Islet precursor cell (in vitro differentiated cells): ENCODE data around the gene GJC3.
"Not testable (repeated sequence)": the region's sequence is repeated elsewhere in the genome, so short reads cannot be mapped to it uniquely, and the experiment has no call there.

ENCODE experiments used
- DNase-seq: peaks from one replicate; pipeline ENCODE4 v3.0.0-alpha.2; 2018

The GJC3 gene, protein sequence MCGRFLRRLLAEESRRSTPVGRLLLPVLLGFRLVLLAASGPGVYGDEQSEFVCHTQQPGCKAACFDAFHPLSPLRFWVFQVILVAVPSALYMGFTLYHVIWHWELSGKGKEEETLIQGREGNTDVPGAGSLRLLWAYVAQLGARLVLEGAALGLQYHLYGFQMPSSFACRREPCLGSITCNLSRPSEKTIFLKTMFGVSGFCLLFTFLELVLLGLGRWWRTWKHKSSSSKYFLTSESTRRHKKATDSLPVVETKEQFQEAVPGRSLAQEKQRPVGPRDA

DNA sequence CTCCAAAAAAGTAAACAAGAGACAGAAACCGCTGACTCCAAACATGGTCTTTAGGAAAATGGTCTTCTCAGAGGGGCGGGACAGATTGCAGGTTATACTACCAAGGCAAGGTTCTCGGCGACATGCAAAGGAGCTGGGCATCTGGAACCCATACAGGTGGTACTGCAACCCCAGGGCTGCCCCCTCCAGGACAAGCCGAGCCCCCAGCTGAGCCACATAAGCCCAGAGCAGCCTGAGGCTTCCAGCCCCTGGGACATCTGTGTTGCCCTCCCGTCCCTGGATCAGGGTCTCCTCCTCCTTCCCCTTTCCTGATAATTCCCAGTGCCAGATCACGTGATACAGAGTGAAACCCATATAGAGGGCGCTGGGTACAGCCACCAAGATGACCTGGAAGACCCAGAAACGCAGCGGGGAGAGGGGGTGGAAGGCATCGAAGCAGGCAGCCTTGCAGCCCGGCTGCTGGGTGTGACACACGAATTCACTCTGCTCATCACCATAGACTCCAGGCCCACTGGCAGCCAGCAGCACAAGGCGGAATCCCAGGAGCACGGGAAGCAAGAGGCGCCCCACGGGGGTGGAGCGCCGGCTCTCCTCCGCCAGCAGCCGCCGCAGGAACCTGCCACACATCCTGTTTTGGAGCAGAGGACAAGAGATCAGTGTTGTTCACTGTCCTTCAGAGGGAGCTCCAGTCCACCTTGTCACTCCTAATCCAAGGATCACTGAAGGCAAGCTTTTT, at the start of gene GJC3:
Gene GJC3, minus strand, starts transcription at position 627 of the 736 bp plus-strand sequence. Its CDS starts 0 bp downstream, at position 627.
- peak; percentile 90 for DNase-seq

DNA sequence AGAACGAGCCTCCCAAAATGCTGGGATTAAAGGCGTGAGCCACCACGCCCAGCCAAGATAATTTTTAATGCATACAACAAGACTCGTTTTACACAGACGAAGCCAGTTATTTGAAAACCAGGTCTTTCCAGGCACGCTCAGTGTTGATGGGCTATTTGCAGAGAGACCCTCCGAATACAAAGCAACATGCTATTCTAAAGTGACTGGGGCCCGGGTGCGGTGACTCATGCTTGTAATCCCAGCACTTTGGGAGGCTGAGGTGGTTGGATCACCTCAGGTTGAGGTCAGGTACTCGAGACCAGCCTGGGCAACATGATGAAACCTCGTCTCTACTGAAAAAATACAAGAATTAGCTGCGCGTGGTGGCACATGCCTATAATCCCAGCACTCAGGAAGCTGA, 47.2 kb upstream of the GJC3 start:
- DNase-seq, result no peak

DNA sequence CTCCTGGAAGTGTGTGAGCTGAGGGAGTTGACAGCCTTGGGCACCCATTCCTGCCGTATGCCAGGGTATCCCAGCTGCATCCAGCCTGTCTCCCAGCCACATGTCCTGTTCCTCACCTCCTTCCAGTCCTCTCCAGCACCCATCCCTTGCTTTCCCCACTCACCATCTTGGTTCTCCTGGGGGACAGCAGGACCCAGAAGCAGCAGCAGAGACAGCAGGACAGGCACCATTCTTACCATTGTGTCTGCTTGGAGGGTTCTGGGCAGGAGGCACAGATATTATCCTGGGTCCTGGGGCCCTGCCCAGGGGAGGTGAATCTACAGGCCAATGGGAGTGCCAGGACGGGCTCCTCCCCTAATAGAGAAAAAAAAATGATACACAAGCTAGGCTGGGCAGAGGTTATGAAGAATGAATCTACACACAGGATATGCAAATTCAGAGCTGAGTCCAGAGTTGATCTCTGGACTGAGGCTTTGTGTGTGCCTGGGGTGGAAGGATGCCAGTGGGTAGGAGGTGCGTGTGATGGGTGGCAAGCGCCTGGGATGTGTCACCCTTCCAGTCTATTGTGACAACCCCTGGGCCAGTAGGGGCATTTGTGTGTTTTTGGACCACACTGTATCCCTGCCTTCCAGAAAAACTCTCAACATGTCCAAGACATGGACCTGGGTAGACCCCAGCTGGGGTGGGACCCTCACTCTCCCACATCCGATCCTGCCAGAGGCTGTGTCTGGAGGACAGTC, 46.5 kb upstream of the GJC3 start, which contains the start of gene AZGP1:
Gene AZGP1, minus strand, starts transcription at position 250 of the 740 bp plus-strand sequence. Its CDS starts 11 bp downstream, at position 239.
- no peak for DNase-seq

DNA sequence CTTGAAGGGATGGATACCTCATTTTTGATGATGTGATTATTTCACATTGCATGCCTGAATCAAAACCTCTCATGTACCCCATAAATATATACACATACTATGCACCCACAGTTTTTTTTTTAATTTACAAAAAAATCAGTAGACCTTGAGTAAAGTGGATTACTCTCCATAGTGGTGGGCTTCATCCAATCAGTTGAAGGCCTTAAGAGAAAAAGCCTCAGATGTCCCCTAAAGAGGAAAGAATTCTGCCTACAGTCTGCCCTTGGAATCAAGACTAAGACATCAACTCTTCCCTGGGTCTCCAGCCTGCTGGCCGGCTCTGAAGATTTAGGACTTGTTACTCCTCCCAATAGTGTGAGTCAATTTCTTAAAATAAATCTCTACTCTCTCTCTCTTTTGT, 45.3 kb upstream of the GJC3 start:
- no peak for DNase-seq

DNA sequence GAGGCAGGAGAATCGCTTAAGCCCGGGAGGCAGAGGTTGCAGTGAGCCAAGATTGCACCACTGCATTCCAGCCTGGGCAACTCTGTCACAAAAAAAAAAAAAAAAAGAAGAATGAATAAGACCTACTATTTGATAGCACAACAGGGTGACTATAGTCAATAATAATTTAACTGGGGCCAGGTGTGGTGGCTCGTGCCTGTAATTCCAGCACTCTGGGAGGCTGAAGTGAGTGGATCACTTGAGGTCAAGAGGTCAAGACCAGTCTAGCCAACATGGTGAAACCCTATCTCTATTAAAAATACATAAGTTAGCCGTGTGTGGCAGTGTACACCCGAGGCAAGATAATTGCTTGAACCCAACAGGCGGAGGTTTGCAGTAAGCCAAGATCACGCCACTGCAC, 44.4 kb upstream of the GJC3 start:
- not testable (repeated sequence) for DNase-seq

DNA sequence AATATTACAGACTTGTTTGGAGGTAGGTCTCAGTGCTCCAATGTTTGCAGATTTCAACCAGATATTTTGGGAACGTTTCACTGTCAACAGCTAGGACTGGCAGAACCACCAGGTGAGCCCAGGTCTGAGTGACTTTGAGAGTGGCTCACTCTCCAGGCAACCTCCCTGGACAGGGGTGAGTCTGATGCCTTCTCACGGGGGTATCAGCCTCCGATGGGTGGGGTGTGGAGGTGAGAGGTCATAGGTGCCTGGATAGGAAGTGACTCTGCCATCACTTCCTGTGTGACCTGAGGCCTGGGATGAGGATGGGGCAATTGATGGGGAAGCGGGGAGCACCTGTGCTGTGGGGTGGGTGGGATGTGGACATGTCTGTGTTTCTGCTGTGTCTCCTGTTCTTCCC, 41.8 kb upstream of the GJC3 start:
- no peak for DNase-seq

DNA sequence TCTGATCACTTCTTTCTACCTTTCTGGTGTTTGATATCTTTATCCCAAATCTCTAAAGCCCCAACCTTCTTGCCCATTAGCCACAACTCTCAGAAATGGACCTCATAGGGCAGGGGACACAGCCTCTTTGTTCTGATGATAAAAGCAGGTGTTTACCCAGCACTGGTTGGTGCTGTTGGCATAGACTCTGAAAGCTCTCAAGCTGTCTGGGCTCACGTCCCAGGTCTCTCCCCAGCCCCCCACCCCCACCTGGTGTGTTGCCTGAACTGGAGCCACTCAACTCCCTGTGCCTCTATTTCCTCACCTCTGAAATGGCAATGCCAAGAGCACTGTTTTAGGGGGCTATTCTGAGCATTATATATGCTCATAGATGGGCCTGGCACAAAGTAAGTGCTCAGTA, 40.4 kb upstream of the GJC3 start:
- DNase-seq, result not testable (repeated sequence)

DNA sequence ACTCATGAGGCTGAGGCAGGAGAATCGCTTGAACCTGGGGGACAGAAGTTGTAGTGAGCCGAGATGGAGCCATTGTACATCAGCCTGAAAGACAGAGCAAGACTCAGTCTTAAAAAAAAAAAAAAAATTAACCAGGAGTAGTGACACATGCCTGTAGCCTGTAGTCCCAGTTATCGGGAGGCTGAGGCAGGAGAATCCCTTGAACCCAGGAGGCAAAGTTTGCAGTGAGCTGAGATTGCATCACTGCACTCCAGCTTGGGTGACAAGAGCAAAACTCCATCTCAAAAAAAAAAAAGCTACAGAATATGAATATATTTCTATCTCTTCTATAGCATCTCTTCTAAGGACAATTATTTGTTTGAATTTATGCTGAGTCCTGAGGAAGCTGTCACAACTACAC, 39.9 kb upstream of the GJC3 start:
- no peak for DNase-seq

DNA sequence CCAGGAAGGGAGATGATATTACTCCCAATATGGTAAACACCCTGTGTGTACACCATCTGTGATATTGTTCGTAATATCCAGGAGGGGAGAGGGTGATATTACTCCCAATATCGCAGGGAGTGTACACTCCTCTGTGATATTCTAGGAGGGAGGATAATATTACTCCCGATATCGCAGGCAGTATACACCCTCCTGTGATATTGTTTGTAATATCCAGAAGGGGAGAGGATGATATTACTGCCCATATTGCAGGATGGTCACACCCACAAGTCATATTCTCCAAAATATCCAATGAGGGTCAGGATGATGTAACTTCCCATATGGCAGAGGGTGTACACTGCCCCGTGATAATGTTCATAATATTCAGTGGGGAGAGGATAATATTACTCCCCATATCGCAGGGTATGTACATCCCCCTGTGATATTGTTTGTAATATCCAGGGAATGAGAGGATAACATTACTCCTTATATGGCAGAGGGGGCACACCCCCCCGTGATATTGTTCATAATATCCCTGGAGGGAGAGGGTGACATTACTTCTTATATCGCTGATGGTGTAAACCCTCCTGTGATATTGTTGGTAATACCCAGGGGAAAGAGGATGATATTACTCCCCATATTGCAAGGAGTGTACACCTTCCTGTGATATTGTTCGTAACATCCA, 29.3 kb upstream of the GJC3 start:
- no peak for DNase-seq

DNA sequence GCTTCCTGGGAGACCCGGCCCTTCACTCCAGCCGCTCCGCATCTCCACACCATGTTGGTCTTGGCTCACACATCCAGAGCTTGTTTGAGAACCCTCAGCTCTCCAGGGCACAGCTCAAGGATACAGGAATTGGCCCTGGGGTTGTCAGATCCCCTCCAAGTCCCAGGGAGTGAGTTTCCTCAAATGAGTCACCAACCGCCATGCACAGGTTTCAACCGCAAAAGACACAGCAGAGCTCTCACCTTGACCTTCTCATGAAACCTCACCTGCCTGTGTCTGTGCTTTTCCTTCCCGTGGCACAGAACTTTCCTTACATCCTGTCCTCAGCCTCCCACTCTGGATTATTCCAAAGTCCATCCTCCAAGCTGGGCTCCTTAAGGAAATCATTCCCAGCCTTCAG, 25.8 kb upstream of the GJC3 start:
- no peak for DNase-seq

DNA sequence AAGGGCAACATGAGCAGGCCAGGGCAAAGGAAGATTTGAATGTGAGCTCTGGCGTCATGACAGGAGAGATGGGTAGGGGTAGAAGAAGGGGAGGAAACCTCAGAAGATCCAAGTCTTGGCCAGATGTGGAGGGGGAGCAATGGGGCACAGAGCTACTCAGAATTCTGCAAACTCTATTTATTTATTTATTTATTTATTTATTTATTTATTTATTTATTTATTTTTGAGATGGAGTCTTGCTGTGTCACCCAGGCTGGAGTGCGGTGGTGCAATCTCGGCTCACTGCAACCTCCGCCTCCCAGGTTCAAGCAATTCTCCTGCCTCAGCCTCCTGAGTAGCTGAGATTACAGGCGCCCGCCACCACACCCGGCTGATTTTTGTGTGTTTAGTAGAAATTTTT, 25.2 kb upstream of the GJC3 start:
- not testable (repeated sequence) for DNase-seq

DNA sequence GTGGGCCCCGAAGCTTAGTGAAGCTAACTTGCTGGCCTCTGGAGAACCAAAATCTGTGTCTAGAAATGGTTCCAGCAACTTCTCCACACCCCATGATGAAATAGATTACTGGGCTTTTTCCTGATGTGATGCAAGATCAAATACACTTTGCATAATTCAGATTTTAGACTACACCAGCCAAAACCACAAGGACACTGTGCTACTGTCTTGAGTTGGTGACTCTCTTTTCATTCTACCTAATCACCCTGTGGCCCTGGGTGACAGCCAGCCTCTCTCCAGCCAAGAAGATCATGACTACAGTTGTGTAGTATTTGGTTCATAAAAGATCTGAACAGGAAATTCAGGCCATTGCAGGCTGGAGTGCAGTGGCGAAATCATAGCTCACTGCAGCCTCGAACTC, 24.2 kb upstream of the GJC3 start:
- DNase-seq, result no peak

DNA sequence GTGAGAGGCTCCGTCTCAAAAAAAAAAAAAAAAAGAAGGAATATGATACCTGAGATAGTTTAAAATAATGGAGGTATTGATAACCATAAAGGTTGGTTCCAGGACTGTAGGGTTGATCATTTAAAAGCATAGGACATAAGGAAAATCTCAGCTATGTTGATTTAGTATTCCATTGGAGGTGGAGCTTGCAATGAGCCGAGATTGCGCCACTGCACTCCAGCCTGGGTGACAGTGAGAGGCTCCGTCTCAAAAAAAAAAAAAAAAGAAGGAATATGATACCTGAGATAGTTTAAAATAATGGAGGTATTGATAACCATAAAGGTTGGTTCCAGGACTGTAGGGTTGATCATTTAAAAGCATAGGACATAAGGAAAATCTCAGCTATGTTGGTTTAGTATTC, 23.2 kb upstream of the GJC3 start:
- not testable (repeated sequence) for DNase-seq

DNA sequence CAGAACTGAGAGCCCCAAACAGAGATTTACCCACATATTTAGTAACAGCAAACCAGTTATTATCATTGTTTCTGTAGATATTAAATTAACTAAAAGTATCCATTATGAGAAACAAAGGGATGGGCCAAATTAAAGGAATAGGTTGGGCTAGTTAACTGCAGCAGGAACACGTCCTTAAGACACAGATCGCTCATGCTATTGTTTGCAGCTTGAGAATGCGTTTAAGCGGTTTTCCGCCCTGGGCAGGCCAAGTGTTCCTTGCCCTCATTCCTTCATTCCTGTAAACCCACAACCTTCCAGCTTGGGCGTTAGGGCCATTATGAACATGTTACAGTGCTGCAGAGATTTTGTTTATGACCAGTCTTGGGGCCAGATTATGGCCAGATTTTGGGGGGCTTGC, 21.4 kb upstream of the GJC3 start:
- DNase-seq, result not testable (repeated sequence)

DNA sequence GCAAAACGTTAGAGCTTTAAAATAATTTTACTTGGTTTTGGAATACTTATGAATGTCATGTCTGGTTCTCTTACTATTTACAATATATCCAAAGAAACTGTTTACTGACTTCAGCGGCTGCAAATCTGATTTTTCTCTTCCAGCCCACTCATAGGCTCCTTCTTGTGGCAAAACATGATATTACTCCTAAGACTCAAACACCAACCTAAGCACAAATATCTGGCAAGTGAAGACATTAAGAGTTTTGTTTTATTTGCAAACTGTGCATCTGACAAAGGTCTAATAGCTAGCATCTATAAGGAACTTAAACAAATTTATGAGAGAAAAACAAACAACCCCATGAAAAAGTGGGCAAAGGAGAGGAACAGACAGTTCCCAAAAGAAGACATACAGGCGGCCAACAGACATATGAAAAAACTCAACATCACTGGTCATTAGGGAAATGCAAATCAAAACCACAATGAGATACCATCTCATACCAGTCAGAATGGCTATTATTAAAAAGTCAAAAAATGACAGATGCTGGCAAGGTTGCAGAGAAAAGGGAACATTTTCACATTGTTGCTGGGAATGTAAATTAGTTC, 20.3 kb upstream of the GJC3 start:
- DNase-seq, result no peak

DNA sequence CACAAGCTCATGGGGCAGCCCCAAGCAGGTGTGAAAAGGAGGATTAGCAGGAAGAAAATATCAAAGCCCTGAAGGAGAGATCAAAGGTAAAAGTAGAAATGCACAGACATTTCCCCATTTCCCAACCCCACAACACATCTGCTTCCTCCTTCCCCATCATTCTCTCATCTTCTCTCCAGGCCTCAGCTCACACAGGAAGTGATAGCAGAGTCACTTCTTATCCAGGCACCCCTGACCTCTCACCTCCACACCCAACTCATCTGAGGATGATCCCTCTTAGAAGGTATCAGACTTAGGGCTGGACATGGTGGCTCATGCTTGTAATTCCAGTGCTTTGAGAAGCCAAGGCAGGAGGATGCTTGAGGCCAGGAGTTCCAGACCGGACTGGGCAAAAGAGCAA, 18.2 kb upstream of the GJC3 start:
- no peak for DNase-seq

DNA sequence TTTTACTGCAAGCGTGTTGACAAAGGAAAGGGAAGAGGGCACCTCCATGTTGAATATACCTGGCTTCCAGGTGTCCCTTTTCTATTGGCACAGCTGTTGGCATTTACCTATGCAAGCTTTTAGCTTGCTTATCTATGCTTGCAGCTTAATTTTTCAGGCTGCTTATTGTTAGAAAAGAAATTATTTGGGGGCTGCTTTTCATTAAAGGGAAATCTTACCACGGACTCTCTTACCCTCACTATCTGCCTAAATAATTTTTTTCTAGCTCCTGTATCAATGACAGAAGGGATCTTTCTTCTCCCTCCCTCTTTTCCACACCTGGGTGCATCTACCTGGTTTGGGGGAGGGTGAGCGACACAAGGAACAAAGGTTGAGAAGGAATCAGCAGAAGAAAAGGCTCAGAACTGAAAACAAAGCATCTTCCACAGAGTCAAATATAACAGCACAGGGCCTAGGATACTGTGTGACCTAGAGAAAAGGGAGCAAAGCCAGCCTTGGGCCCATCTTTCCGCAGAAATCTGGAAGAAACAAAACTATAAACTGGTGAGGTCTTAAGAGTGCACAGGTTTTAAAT, 15.2 kb upstream of the GJC3 start:
- no peak for DNase-seq

DNA sequence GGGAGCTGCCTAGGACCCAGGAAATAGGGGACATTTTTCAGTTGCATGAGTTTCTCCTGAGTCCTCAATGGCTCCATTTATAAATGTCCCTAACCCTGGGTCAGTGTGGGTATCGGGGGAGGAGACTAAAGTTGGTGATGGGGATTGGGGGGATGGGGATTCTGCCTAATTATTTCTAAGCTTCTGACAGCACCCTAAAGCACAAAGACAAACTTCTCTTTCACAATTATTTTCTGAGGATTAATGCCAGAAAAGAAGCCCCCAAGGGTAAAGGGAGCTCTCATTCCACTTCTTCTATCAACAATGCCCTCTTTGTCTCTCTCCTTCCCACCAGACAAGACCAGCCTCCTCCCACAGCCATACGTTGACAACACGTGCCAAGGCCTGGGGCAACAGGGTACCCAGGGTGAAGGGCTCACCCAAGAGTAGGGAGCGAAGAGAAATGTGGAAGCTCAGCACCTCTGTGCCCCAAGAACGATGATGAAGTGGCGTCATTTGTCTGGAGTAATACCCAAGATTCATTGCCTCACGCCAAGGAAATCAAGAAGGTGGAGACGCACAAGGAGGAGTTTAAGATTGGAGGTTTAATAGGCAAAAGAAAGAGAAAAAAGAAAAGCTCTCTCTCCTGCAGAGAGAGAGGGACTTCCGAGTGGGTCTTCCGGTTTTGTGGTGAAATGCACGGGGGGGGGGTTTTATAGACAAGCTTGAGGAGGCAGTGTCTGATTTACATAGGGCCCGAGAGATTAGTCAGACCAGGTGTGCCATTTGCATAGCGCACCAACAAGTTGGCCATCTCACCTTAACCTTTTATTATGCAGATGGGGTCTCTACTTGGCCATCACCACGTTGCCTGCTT, 14.4 kb upstream of the GJC3 start:
- no peak for DNase-seq

DNA sequence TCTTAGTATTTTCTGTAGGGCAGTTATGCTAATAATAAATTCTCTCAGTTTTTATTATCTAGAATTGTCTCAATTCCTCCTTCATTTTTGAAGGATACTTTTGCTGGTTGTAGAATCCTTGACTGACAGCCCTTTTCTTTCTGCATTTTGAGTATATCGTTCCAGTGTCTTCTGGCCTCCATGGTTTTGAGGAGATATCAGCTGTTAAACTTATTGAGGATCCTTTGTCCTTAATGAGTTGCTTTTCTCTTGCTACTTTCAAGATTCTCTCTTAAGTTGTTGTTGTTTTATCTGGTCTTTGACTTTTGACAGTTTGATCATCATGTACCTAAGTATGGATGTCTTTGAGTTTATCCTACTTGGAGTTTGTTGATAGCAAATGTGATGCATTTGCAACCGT, 8.9 kb upstream of the GJC3 start:
- DNase-seq, result no peak

DNA sequence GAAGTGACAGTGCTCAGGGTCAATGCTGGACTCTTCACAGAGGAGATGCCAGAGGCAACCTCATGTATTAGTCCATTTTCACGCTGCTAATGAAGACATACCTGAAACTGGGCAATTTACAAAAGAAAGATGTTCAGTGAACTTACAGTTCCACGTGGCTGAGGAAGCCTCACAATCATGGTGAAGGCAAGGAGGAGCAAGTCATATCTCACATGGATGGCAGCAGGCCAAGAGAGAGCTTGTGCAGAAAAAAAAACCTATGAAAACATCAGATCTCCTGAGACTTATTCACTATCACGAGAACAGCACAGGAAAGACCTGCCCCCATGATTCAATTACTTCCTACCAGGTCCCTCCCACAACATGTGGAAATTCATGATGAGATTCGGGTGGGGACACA, 5.6 kb upstream of the GJC3 start:
- not testable (repeated sequence) for DNase-seq

DNA sequence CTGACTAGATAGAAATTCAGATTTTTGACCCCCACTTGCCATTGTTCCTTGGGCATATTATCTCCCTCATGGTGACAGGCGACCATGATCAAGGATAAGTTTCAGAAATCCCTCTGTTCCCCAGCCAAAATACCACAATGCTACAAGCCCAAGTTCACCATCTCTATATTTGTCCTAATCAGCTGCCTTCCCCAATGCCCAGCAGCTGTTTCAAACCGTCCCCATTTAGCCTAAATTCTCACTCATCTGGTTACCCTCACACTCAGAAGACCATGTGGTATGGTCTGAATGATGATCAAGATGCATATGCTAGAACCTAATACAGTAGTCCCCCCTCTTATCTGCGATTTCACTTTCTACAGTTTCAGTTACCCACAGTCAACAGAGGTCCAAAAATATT, 956 bp upstream of the GJC3 start:
- DNase-seq, result no peak

DNA sequence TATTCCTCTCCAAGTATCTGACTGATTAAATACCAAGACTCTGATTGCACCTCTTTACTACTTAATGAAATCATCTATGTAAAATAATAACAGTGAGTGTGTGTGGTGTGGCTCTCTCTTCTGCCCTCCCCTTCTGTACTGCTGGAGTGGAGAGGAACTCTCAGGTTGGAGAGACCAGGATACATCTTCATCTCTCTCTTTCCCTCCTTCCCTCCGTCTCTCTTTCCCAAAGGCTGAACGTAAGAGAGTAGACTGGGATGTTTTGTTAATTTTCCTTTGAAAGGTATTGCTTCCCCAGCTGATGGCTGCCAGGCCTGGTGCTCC, 272 bp upstream of the GJC3 start:
- DNase-seq, result no peak
